Measurements from ENCODE around the gene LRRK2. TPM values are rescaled to one million over a fixed set of nuclear protein-coding genes. Genes with fewer than 3 reads are reported as not detected.
A peak's percentile ranks its signal among the peaks of the same experiment; 100 is the strongest.

The LRRK2 gene
- total and polyA plus RNA-seq, 2 of the 8 experiments (the other 6 are each of a cell fraction or from before 2014, with no cell fraction given), result 0.06 to 0.13 TPM

DNA sequence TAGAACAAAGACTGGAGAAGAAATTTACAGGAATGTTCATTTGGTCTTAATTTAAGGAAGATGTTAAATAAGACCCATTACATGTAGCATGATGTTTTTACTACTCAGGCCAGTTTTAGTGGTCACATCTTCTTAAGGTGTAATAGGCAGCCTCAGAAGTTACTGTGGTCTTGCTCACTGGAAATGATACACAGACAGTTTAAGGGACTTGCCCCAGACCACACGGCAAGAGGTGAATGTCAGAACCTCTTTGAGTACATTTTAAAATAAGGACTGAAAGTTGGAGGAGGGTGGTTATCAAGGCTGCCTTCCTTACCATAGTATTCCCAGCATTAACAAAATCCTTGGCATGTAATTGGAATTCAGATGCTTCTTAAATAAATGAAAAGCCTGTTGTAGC, 37.9 kb downstream of the LRRK2 start:
- no peak overlapping the region for H4K91ac ChIP-seq (replicated peaks; ENCODE audit: insufficient read length, low read length)
- H4K8ac ChIP-seq (ENCODE audit: extremely low read depth, insufficient read depth, low read length), result no peak overlapping the region
- H4K5ac ChIP-seq (ENCODE audit: insufficient read length, low read depth, low read length), result no peak overlapping the region
- no peak overlapping the region for H2BK15ac ChIP-seq (ENCODE audit: low read length)
- H2AFZ ChIP-seq (ENCODE audit: low read length), result 0 out of 2 replicates have a peak overlapping the region, but pooled peaks have one; percentile 2
- H3K23ac ChIP-seq (ENCODE audit: insufficient read length), result no peak overlapping the region
- H3K9me3 ChIP-seq (ENCODE audit: insufficient read depth in 2 of 2, low read depth in 1 of 2, low read length in 1 of 2), result 0 out of 4 replicates have a peak, but pooled peaks cover 0 to 5% of the 10 kb centered on the region in 2 experiments
- no peak overlapping the region for H2AK5ac ChIP-seq (ENCODE audit: low read depth, low read length)
- H3K4ac ChIP-seq (replicated peaks; ENCODE audit: insufficient read length, low read depth, low read length), result no peak overlapping the region
- H3K79me1 ChIP-seq (ENCODE audit: low read depth, low read length), result no peaks in the 10 kb centered on the region
- POLR2A ChIA-PET (ENCODE audit: partially characterized antibody), result no interaction called here
- H3K36me3 ChIP-seq (ENCODE audit: control insufficient read depth in 2 of 4, insufficient read depth in 4 of 4, low read length in 3 of 4), result no peaks in the 10 kb centered on the region
- H3K18ac ChIP-seq (ENCODE audit: extremely low read depth, low read length), result no peak overlapping the region
- H4K20me1 ChIP-seq (replicated peaks in 1 of 2; ENCODE audit: control insufficient read depth in 1 of 2, insufficient read depth in 2 of 2, low read length in 2 of 2), result no peaks in the 10 kb centered on the region
- 95% methylated on average over 1 of the region's 1 CpG; no CpG with 5 or more reads in 1 of the 2 experiments for WGBS, 2 experiments (ENCODE audit: extremely low coverage in 1 of 2, insufficient coverage in 1 of 2, insufficient read length in 1 of 2, insufficient replicate concordance in 2 of 2, low coverage in 1 of 2, low lambda C conversion rate in 2 of 2, missing lambda C conversion rate in 1 of 2)
- no peak overlapping the region for H2BK5ac ChIP-seq (ENCODE audit: low read depth, low read length)
- no peaks in the 10 kb centered on the region for H3K23me2 ChIP-seq (ENCODE audit: low read depth, low read length)
- no peak overlapping the region for H2BK120ac ChIP-seq (replicated peaks; ENCODE audit: low read depth, low read length)
- H3K4me2 ChIP-seq (ENCODE audit: insufficient read depth in 1 of 2, low read depth in 2 of 2, low read length in 2 of 2), result no peak overlapping the region
- no peak overlapping the region for H2BK20ac ChIP-seq (ENCODE audit: low read length)
- no peaks in the 10 kb centered on the region for H3K4me1 ChIP-seq (replicated peaks in 1 of 4; ENCODE audit: control insufficient read depth in 3 of 4, insufficient read depth in 4 of 4, low read length in 3 of 4)
- CTCF ChIA-PET (ENCODE audit: partially characterized antibody), result no interaction called here
- DNase-seq (ENCODE audit: low read depth in 1 of 2, low spot score in 2 of 2), result no peak
- H2BK12ac ChIP-seq (ENCODE audit: low read depth, low read length), result no peak overlapping the region
- no peaks in the 10 kb centered on the region for H3K27me3 ChIP-seq (replicated peaks in 1 of 4; ENCODE audit: control insufficient read depth in 3 of 4, extremely low read depth in 1 of 4, insufficient read depth in 3 of 4, low read length in 3 of 4)
- H3K56ac ChIP-seq (replicated peaks; ENCODE audit: insufficient read length, low read depth, low read length), result no peak overlapping the region
- H3K27ac ChIP-seq (ENCODE audit: low read depth, low read length), result no peak overlapping the region
- FAIRE-seq, result no peak
- H3K9ac ChIP-seq (replicated peaks in 1 of 4; ENCODE audit: extremely low read depth in 1 of 4, low read depth in 3 of 4, low read length in 3 of 4), result no peak overlapping the region
- H3K4me3 ChIP-seq (ENCODE audit: extremely low read depth in 1 of 4, insufficient read depth in 2 of 4, low read depth in 3 of 4, low read length in 4 of 4), result no peak overlapping the region
- H3K79me2 ChIP-seq (ENCODE audit: control insufficient read depth in 1 of 2, insufficient read depth in 2 of 2, low read length in 2 of 2), result no peaks in the 10 kb centered on the region
- H3K14ac ChIP-seq (ENCODE audit: insufficient read length), result no peak overlapping the region
- no peak for TF ChIP-seq CHD2 (IDR thresholded peaks at IDR 0.05; ENCODE audit: low read length)
- TF ChIP-seq TBP (IDR thresholded peaks at IDR 0.05; ENCODE audit: low read depth, low read length), result no peak
- no peak for TF ChIP-seq SP2 (IDR thresholded peaks at IDR 0.05; ENCODE audit: low read length)
- TF ChIP-seq SUZ12 (IDR thresholded peaks at IDR 0.05; ENCODE audit: low read length), result no peak
- TF ChIP-seq RNF2 (IDR thresholded peaks at IDR 0.05; ENCODE audit: borderline replicate concordance, low read depth, low read length, missing control alignments, poor library complexity, severe bottlenecking), result no peak
- TF ChIP-seq, protein P1, sequence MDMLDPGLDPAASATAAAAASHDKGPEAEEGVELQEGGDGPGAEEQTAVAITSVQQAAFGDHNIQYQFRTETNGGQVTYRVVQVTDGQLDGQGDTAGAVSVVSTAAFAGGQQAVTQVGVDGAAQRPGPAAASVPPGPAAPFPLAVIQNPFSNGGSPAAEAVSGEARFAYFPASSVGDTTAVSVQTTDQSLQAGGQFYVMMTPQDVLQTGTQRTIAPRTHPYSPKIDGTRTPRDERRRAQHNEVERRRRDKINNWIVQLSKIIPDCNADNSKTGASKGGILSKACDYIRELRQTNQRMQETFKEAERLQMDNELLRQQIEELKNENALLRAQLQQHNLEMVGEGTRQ (IDR thresholded peaks at IDR 0.05; ENCODE audit: low read length), result no peak
- TF ChIP-seq SIX5 (IDR thresholded peaks at IDR 0.05; ENCODE audit: low read depth, low read length), result no peak
